Measurements from ENCODE around the gene TRIO. TPM values are rescaled to one million over a fixed set of nuclear protein-coding genes. Genes with fewer than 3 reads are reported as not detected.

Gene TRIO
- total and polyA plus RNA-seq, 10 of the 15 experiments (the other 5 are each of a cell fraction or from before 2014, with no cell fraction given), result 5.1 to 96.4 (median 44.6) TPM

- H4K20me1 ChIP-seq (ENCODE audit: control insufficient read depth, insufficient read depth), result no peaks in the 10 kb centered on the region
- in situ Hi-C loops (cut with MboI), result no loop called here
- H3K79me2 ChIP-seq (ENCODE audit: control insufficient read depth, insufficient read depth, low read length), result no peaks in the 10 kb centered on the region
- H3K4me1 ChIP-seq (ENCODE audit: control insufficient read depth, insufficient read depth, low read length), result no peaks in the 10 kb centered on the region
- ChIA-PET POLR2A (no interaction called here), CTCF (interaction anchor here (0.8 to 1.0 kb wide), 3 partner anchors 8 to 333 kb away, joined by 3 to 4 read pairs (median 3); no protein-coding TSS in a partner anchor), RAD21 (ENCODE audit: unreplicated experiment) (no interaction called here), SMC1A (ENCODE audit: uncharacterized antibody, unreplicated experiment) (no interaction called here)
- H3K27ac ChIP-seq (ENCODE audit: control insufficient read depth, insufficient read depth), result no peak overlapping the region
- no peak overlapping the region for H3K4me3 ChIP-seq
- intact Hi-C loops (cut with micrococcal nuclease; ENCODE audit: unreplicated experiment), result no loop called here
- no peak overlapping the region for H2AFZ ChIP-seq (ENCODE audit: control insufficient read depth, low read depth, low read length)
- peaks cover 13 to 24% of the 10 kb centered on the region in 2 experiments; a peak in 3 of 4 replicates for H3K36me3 ChIP-seq (ENCODE audit: control insufficient read depth in 2 of 2, insufficient read depth in 2 of 2, low read length in 1 of 2)
- 94% methylated on average over 12 of the region's 12 CpGs for WGBS (ENCODE audit: insufficient coverage, insufficient replicate concordance, low lambda C conversion rate, missing lambda C conversion rate)
- H3K27me3 ChIP-seq (replicated peaks in 1 of 2; ENCODE audit: control insufficient read depth in 2 of 2, insufficient read depth in 2 of 2, low read length in 1 of 2), result no peaks in the 10 kb centered on the region
- no peak for FAIRE-seq
- H3K9me3 ChIP-seq (replicated peaks; ENCODE audit: control insufficient read depth, insufficient read depth, low read length), result no peaks in the 10 kb centered on the region; the same call in 2 of the 3 replicates
- TF ChIP-seq POLR2AphosphoS5 (IDR thresholded peaks at IDR 0.05; ENCODE audit: low read length), result no peak
- TF ChIP-seq BCLAF1 (IDR thresholded peaks at IDR 0.05), result no peak
- no peak for TF ChIP-seq PKNOX1 (IDR thresholded peaks at IDR 0.05)
- no peak for TF ChIP-seq BMI1 (IDR thresholded peaks at IDR 0.05; ENCODE audit: borderline replicate concordance)
- TF ChIP-seq POU2F2 (IDR thresholded peaks at IDR 0.05; ENCODE audit: borderline replicate concordance, low read depth, low read length), result no peak
- BruUV-seq (replicated peaks), result no TSS peak
- DNase-seq (ENCODE audit: low read depth, low spot score), result no peak
- no peak for ATAC-seq
- no peak overlapping the region for H3K4me2 ChIP-seq (ENCODE audit: control insufficient read depth, insufficient read depth)
- no peak overlapping the region for H3K9ac ChIP-seq (ENCODE audit: control insufficient read depth, insufficient read depth, low read length)
Observed at GRCh38 chr5:14316471-14316870, 173.3 kb downstream of the TRIO start.
